HG03342 (cell line): ENCODE data around the gene DNAJC3.
"Not testable (repeated sequence)": the region's sequence is repeated elsewhere in the genome, so short reads cannot be mapped to it uniquely, and the experiment has no call there.

Experiments
- ATAC-seq: cut with Tn5 transposase; IDR thresholded peaks from one replicate; pipeline ENCODE4 v1.9.1; 2021; ENCODE audit warnings: mild to moderate bottlenecking, moderate library complexity; ENCODE audit not compliant: unreplicated experiment

DNAJC3 gene

DNA sequence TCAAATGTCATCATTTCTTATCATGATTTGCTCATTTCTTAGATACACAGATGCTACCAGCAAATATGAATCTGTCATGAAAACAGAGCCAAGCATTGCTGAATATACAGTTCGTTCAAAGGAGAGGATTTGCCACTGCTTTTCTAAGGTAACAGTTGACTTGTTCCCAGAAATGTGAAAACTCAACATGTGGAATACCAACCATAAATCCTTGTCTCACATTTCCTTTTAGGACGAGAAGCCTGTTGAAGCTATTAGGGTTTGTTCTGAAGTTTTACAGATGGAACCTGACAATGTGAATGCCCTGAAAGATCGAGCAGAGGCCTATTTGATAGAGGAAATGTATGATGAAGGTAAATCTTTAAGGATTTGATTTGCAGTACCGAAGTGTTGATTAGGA, 86.7 kb downstream of the DNAJC3 start:
- no peak for ATAC-seq

DNA sequence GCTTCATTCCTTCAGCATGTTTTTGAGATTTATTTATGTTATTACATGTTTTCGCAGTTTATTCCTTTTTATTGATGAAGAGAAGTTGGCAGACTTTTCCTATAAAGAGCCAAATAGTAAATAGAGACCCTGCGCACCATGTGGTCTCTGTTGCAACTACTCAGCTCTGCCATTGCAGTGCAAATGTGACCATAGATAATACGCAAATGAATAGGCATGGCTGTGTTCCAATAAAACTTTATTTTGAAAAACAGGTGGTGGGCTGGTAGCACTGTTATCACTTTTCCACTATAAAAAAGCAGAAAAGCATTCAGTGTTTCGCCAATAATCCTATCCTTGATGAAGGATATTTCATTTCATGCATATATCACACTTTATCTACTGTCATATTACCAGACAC, 95.0 kb downstream of the DNAJC3 start:
- ATAC-seq = no peak

DNA sequence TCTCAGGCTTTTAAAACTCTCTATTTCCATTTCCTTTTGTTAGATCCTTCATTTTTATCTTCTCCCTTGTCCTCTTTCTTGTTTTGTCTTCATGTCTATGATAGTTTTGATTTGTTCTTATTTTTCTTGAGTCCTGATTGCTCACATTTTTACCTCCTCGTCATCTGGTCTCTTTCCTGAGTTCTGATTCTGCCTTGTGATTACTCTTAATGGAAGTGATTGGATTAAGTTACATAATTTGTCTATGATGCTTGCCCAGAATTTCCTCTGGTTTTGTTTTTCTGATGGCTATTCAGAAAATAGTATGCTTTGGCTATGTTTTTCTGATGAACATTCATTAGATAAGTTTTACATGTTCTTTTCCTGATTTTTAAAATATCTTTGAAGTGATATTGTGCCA, 102.6 kb downstream of the DNAJC3 start:
- no peak for ATAC-seq

DNA sequence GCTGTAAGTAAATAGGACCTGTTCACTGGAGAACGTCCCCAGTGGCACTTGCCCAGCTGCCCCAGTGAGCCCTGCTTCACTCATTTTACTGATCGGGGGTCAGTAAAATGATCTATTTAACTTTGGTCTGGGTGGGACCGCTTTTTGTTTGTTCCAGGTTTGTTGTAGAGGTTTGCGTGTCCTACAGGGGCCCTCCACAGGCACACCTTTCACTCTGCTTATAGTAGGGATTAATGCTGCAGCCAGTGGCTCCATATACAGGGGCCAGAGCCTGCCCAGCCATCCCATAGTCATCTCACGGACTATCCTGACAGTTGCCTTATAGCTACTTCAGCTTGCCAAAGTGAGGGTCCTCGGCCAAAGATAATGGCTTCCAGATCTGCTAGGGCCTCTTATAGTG, 104.1 kb downstream of the DNAJC3 start:
- ATAC-seq = no peak

DNA sequence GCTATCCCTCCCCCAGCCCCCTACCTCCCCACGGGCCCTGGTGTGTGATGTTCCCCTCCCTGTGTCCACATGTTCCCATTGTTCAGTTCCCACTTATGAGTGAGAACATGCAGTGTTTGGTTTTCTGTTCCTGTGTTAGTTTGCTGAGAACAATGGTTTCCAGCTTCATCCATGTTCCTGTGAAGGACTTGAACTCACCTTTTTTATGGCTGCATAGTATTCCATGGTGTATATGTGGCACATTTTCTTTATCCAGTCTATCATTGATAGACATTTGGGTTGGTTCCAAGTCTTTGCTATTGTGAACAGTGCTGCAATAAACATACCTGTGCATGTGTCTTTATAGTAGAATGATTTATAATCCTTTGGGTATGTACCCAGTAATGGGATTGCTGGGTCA, 105.0 kb downstream of the DNAJC3 start:
- not testable (repeated sequence) for ATAC-seq

DNA sequence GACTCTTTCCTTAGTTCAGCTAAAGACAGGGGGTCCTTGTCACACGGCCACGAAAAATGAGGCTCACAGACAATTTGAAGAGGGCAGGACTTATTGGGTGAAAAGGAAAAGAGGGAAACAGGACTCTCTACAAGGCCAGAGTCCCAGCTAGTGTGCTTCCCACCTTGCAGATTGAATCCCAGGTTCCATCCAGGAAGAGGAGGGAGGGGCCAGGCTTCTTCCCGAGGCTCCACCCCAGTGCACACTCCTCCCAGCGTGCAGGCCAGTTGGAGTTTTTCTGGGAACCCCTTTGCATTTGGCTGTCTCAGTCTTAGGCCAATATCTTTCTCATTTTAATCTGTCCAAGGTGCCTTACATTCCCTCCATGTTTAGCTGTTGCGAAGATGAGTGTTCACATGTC, 106.8 kb downstream of the DNAJC3 start:
- ATAC-seq = no peak

DNA sequence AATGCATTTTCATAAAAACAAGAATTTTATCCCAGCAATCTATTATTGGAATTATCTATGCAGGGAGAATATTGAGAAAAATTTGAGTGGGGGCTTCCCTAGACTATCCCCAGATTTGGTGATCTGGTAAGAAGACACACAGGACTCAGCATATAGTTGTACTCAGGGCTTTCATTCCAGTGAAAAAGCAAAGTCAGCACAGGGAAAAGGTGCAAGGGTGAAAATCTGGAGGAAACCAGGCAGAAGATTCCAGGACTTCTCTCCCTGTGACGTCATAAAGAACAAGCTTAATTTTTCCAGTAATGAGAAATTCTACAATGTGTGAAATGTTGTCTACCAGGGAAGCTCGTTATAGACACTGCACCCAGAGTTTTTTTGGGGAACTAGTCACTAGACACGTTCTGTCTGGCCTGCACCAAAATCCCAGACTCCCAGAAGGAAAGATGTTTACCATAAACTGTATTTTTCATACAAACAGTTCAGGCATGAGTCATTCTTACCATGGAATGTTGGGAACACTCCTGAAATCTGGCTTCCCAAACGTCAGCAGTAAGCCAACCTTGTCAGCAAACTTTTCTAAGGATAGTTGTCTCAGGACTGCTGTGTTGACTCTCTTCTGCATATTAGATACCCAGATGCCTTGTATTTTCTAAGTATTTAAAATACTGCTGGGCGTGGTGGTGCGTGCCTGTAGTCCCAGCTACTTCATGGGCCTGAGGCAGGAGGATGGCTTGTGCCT, 107.4 kb downstream of the DNAJC3 start:
- no peak for ATAC-seq

DNA sequence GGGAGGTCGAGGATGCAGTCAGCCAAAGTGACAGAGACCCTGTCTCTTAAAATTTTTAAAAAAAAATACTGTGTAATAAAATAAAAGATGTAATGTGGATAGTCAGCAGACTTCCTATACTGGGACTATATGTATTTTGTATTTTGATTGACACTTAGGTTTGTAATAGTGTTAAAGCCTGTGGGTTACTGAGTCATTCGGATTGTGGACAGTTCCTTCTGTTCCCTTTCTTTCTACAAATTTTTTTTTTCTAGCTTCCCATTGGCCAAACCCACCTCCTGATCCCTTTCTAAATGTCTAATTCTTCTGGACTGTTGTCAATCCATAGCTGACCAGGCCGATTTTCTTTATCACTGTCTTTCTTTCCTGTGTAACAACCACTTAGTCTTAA, 108.0 kb downstream of the DNAJC3 start:
- no peak for ATAC-seq

DNA sequence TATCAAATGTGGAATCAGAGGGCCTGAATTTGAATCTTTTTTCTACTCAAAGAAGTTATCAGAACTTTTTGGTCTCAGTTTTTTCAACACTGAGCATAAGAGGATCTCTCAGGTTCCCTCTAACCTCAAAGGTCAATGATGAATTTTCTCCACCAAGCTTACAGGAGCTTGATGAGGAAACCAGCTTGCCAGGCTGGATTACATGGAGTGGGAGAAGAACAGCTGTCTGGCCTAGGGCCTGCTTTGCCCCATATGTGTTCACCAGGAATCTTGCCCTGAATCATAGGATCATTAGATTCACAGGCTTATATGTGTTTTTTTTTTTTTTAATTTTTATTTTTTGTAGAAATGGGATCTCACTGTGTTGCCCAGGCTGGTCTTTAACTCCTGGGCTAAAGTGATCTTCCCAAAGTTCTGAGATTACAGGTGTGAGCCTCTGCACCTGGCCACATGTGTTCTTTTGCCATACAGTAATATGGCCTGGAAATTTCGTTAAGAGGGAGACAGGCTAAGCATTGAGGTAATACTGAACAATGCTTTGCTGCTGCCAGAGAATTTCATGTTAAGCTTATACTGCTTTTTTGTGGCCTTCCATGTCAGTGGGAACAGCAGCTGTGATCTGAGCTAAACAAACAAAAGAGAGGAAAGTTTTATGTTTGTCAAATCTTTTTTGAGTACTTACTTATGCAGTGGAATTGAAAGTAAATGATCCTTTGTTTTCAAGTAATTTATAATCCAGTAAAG, 110.6 kb downstream of the DNAJC3 start:
- no peak for ATAC-seq

DNA sequence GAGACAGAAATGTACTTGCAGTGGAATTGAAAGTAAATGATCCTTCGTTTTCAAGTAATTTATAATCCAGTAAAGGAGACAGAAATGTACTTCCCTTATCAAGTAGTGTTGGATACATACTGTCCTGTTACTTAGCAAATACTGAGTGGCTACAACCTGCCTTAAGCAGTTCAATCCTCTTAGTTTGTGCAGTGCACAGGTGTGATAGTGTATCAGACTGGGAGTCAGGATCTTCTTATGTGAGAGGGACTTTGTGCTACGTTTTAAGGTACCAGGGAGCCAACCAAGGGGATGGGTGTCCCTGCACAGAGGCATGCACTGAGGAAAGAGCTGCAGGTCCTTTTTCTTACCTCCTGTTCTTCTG, 111.1 kb downstream of the DNAJC3 start:
- ATAC-seq = no peak

DNA sequence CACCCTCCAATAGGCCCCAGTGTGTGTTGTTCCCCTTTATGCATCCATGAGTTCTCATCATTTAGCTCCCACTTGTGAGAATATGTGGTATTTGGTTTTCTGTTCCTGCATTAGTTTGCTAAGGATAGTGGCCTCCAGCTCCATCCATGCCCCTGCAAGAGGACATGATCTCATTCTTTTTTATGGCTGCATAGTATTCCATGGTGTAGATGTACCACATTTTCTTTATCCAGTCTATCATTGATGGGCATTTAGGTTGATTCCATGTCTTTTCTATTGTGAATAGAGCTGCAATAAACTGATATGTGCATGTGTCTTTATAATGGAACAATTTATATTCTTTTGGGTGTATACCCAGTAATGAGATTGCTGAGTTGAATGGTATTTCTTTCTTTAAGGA, 112.4 kb downstream of the DNAJC3 start:
- ATAC-seq = not testable (repeated sequence)

DNA sequence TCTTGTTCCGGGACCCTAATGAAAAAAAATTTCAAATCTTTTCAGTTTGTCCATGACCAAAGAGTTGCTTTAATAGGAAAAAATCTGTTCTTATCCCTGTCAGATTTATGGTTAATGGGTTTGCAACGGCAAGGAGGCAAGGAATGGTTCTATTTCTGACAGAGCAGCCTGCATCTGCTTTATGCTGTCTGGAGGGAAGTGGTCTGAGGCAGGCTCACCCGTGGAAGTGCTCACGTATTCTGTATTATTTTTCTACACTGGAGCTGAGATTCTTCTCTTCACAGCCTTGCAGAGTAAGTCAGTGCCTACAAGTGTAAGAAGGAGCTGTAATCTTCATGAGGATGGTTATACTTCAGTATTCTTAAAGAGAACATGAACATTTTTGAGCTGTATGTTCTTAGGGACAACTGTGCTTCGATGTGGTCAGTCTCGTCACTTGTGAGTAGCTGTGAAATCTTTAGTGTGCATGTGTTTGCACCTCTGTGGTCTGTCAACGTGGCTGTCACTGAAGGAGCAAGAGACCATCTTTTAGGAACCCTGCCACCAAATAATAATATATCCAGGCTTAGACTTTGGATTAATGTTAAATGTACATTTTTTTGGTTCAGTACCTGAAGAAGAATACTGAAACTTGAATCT, 114.3 kb downstream of the DNAJC3 start:
- ATAC-seq = no peak

DNA sequence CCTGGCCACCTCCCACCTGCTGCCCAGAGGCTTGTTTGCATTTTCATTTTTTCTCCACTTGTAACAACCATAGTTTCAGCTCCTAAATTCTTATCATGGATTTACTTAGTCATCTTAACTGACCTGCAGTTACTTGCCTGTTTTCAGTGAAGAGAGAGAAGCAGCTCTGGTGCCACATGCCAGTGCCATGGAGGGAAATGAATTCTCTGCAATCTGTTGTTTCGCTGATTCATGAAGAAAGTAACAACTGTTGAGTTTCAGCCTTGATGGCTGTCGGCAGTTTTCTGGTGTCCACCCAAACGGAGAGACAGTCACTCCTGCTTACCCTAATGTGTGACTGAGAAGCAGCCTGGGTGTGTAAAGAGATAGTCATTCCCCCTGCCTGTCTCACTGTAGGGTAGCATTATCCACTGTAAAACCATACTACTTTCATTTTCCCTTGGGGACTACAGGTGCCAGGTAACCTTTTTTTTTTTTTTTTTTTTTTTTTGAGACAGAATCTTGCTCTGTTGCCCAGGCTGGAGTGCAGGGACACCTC, 116.1 kb downstream of the DNAJC3 start:
- ATAC-seq = no peak

DNA sequence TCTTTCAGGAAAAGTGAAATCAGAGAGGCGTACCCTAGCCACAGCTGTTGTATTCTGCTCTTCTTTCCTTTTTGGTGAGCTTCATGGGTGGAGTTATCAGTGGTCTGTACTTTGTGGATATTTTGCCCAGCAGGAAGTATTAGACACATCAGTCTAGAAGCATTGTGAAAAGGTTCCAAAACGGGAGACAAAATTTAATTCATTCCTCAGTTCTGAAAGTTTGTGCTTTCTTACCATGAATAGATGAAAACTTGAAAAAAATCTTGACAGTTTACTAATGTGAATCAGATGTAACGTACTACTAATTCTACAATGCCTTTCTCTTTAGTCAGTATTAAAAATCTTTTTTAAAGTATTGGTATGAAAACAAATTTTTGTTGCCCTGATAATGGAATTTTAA, 116.8 kb downstream of the DNAJC3 start:
- no peak for ATAC-seq

DNA sequence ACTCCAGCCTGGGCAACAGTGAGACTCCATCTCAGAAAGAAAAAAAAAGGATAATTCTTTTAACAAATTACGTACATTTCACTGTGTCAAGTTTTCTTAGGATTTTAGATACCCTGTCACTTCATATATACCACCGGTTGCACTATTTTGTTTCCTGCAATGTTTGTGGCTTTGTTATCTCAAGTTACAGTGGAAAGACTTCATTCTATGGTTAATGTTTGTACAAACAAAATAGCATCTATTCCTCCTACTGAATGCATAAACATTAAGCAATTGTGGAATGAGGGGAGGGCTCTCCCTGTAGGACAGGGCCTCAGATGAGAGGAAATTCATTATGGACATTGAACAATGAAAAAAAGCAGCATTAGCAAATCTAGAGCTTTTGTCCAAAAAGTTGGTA, 120.1 kb downstream of the DNAJC3 start:
- ATAC-seq = no peak

DNA sequence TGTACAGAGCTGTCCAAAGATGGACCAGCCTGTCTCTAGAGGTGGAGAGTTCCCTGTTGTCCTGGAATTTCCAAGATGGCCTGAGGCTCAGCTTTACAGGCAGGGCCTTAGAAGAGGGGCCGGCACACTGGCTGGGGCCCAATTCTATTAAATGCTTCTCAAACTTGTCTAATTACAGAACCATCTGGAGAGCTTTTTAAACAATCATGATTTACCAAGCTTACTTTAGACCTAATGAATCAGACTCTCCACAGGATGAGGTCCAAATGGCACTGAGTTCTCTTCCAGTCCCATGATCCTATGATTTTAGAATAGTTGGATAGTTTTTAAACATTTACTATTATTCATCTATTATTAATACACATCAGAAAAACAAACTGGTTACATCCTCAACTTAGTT, 123.5 kb downstream of the DNAJC3 start:
- ATAC-seq = no peak

DNA sequence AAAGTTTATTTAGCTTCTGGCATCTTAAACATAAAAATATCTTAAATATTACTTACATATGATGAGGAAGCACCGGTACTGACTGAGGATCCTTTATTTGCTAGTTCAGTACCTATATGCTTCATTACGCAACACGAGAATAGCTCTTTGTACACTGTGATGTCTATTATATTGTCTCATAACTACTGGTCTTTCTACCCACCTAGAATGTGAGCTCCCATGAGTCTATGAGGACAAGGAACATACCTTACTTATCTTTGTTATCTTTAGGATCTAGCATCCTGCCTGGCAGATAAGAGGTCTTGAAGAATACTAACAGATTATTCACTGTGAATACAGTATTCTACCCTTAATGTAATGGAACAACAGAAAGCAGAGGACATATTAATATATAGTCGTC, 124.9 kb downstream of the DNAJC3 start:
- ATAC-seq = no peak

DNA sequence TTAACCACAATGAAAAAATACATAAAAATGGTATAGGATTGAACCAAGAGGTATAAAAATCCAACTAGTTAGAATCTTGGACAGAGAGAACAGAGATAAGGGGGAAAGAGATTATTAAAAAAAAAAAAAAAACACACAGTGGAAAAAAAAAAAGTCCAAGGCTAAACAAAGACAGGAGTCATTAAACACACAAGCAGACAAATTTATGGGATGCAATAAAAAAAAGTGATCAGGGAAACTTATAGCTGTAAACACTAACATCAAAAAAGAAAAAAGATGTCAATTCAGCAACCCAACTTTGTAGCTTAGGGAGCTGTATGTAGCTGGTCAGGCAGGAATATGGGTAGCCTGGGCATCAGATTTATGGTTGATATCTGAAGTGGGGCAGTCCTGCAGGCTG, 129.0 kb downstream of the DNAJC3 start:
- no peak for ATAC-seq

DNA sequence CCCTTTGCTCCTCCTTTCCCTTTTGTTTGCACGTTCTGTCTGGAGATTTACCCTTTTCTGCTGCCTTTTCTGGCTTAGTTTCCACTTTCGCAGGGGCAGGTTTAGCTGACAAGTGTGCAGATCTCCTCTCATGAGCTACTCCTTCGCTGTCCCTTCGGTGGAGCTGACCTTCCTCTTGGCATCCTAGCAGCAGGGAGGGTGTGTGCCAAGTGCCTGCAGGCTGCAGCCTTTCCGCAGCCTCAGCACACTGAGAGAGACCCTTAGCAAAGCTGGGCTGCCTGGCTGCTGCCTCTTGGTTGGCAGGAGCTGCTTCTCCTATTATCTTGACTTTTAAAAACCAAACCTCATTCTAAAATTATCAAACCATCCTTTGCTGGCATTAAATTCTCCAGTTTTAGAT, 132.5 kb downstream of the DNAJC3 start:
- no peak for ATAC-seq

DNA sequence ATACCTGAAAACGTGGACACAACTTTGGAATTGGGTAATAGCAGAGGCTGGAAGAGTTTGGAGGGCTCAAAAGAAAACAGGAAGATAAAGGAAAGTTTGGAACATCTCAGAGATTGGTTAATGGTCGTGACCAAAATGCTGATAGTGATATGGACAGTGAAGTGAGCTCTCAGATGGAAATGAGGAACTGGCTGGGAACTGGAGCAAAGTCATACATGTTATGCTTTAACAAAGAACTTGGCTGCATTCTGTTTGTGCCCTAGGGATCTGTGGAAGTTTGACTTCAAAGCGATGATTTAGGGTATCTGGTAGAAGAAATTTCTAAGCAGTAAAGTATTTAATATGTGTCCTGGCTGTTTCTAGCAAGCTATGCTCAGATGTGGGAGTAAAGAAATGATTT, 136.2 kb downstream of the DNAJC3 start:
- no peak for ATAC-seq

DNA sequence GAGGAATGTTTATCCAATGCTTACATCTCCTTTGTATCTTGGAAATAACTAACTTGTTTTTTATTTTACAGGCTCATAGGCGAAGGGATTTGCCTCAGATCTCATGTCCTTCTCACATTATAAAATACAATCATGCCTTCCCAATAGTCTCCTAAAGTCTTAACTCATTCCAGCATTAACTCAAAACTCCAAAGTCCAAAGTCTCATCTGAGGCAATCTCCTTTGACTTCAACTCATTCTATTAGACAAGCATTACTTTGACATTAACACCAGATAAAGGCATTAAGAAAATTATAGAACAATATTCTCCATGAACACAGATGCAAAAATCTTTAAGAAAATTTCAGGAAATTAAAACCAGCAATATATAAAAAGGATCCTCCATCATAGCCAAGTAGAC, 137.6 kb downstream of the DNAJC3 start:
- ATAC-seq = no peak

DNA sequence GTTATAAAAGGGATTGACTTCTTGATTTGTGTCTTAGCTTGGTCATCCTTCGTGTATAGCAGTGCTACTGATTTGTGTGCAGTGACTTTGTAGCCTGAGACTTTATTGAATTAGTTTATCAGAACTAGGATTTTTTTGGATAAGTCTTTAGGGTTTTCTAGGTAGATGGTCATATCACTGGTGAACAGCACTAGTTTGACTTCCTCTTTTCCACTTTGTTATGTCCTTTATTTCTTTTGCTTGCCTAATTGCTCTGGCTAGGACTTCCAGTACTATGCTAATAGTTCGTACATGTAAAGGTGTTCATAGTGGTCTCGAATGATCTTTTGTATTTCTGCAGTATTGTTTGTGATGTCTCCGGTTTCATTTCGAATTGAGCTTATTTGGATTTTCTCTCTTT, 145.4 kb downstream of the DNAJC3 start:
- no peak for ATAC-seq
